Smooth muscle cell of bladder (primary cell): Measurements from ENCODE around the gene SERPINB4. TPM values are rescaled to one million over a fixed set of nuclear protein-coding genes. Genes with fewer than 3 reads are reported as not detected.

Experiments used
- total RNA-seq: library from RNA; depleted of rRNA; stranded (reverse); fragments of >200 nt; gene quantifications from 2 replicates; pipeline ENCODE4 v1.2.3, GENCODE V29; 2014

SERPINB4 gene
- total RNA-seq = 0.14 and 0.46 TPM in 2 replicates

GRCh38 chr18:63644142-63644541, at the start of gene SERPINB4:
Gene SERPINB4 (minus strand): TSS chr18:63644256. CDS start chr18:63643577, 679 bp downstream.

GRCh38 chr18:63661750-63662149, 17.7 kb upstream of the SERPINB4 start, which contains the start of gene SERPINB3:
Gene SERPINB3 (minus strand): TSS chr18:63661893. CDS start chr18:63661216, 677 bp downstream.

Other genes with a start within 250 kb of the SERPINB4 start
- 43.5 and 51.1 TPM in 2 replicates for gene VPS4B, start 221.8 kb downstream of the SERPINB4 start, total RNA-seq
- gene SERPINB5, start 167.3 kb downstream of the SERPINB4 start, total RNA-seq = 0.09 and 0.14 TPM in 2 replicates
- not detected in 2 replicates for gene SERPINB12, start 101.9 kb downstream of the SERPINB4 start, total RNA-seq
- not detected in 2 replicates for gene SERPINB13, start 56.9 kb downstream of the SERPINB4 start, total RNA-seq
- 0.28 TPM in 1 of 2 replicates, not detected in the other for gene SERPINB3, start 17.6 kb upstream of the SERPINB4 start, total RNA-seq
- gene SERPINB11, start 58.7 kb upstream of the SERPINB4 start, total RNA-seq = not detected in 2 replicates
- gene SERPINB7, start 131.2 kb upstream of the SERPINB4 start, total RNA-seq = 1.4 and 4.1 TPM in 2 replicates
- 0.74 and 1.00 TPM in 2 replicates for gene SERPINB2, start 243.4 kb upstream of the SERPINB4 start, total RNA-seq